IMR-90 (cell line): Measurements from ENCODE around the gene DNAH9.

Experiments
- CHD1 ChIP-seq: IDR thresholded peaks from 2 replicates; pipeline ENCODE4 v1.6.1; 2012; ENCODE audit warnings: low read depth, low read length, improper control_type of control experiment
- CTCF ChIP-seq: conservative IDR thresholded peaks from 2 replicates; pipeline ENCODE4 v1.5.1; 2012; ENCODE audit warnings: mild to moderate bottlenecking, low read depth, low read length, improper control_type of control experiment
- MXI1 ChIP-seq: IDR thresholded peaks from 2 replicates; pipeline ENCODE4 v1.6.1; 2012; ENCODE audit warnings: low read depth, mild to moderate bottlenecking, low read length, moderate library complexity, borderline replicate concordance
- POLR2A ChIP-seq: IDR thresholded peaks from 2 replicates; pipeline ENCODE4 v1.6.1; 2012; ENCODE audit warnings: mild to moderate bottlenecking, low read depth, low read length
- RAD21 ChIP-seq: IDR thresholded peaks from 2 replicates; pipeline ENCODE4 v1.6.1; 2012; ENCODE audit warnings: low read length, improper control_type of control experiment

- TF ChIP-seq MXI1 (no peak), CTCF (no peak), POLR2A (no peak), RAD21 (no peak), CHD1 (no peak)
These were observed 44.4 kb downstream of the DNAH9 start for GRCh38 chr17:11642655-11643054.
